Nucleus accumbens (tissue), 56 donors: Measurements from ENCODE around the gene TOP3B.

Source experiments
- DNase-seq, 56 donors: peaks; one replicate each; lab custom pipeline; 2025; lab: John Stamatoyannopoulos, UW

Gene TOP3B

DNA sequence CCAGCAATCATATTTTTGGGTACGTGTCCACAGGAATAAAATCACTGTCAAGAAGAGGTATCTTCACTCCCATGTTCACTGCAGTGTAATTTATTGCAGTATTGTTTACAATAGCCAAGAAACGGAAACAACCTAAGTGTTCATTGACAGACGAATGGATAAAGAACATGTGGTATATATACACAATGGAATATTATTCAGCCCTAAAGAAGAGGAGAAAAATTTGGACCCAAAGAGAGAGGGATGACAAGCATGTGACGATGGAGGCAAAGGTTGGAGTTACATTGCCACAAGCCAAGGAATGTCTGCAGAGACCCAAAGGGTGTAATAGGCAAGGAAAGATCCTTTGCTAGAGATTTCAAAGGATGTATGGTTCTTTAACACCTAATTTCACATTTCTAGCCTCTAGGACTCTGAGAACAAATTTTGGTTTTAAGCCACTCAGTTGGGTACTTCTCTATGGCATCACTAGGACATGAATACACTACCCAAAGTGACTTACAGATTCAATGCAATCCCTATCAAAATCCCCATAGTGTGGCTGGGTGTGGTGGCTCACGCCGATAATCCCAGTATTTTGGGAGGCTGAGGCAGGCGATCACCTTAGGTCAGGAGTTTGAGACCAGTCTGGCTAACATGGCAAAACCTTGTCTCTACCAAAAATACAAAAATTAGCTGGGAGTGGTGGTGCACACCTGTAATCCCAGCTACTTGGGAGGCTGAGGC lies 31.1 kb upstream of the TOP3B start:
- no peak for DNase-seq

DNA sequence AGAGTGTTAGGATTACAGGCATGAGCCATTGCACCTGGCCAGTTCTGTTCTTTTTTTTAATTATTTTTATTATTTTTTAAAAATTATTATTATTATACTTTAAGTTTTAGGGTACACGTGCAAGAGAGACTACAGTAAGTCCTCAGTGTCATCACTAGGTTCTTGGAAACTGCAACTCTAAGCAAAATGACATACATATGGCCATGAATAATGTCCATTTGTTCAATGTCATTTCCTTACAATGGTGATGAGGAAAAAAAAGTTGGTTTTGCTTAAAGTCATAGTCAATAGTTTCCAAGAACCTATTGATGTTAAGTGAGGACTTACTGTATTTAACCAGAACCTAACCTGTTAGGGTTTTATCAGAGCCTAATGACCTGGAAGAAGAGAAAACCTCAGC lies 29.4 kb upstream of the TOP3B start:
- DNase-seq: no peak

DNA sequence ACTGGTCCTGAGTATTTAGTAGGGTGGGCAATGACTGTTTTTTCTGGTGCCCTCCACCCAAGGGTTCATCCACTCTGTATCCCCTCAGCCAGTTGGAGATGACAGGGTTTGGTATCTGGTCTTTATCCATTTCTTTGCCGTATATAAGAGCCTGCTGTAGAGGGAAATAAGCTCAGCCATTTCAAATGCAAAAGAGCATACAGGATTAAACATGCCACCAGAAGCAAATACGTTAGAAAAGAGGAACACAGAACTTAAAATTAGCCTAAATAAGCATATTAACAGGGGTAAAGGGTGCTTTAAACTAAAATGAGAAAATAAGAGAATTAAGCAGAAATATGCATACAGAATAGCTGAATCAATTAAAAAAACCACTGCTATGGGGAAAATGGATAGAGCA lies 27.8 kb upstream of the TOP3B start:
- no peak for DNase-seq

DNA sequence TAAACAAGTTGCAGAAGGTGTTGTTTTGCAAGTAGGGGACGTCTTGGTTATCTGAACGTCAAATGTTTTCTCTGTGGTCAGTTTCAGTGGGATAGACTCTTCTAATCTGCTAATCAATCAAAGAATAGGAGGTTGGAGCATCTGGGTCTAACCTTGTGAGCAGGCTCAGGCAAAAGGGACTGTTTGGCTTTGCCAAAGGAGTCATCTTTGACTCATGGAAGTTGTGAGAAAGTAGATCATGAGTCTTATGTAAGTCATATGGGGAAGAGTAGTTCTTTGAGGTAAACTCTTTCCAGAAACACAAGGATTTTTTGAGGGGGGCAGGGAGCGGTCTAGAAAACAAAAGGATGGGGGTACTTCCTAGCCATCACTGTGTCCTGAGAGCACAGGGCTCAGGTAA lies 27.1 kb upstream of the TOP3B start:
- no peak for DNase-seq

DNA sequence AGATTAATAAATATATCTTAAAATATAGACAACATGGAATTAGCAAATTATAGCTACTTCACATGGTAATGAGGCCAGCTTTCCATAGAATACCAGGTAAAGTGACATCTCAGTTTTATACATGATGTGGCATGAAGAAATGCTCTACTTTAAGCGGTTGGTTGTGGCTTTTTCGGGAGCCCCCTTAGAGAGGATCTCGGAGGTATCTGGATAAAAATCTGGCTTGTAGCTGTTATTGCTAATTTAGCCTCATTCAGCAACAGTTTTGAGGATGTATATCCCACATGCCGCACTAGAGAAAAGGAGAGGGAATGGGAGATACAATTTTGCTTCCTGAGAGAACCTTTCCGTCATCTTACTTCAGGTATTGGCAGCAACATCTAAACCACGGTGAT lies 24.0 kb upstream of the TOP3B start:
- DNase-seq: no peak

DNA sequence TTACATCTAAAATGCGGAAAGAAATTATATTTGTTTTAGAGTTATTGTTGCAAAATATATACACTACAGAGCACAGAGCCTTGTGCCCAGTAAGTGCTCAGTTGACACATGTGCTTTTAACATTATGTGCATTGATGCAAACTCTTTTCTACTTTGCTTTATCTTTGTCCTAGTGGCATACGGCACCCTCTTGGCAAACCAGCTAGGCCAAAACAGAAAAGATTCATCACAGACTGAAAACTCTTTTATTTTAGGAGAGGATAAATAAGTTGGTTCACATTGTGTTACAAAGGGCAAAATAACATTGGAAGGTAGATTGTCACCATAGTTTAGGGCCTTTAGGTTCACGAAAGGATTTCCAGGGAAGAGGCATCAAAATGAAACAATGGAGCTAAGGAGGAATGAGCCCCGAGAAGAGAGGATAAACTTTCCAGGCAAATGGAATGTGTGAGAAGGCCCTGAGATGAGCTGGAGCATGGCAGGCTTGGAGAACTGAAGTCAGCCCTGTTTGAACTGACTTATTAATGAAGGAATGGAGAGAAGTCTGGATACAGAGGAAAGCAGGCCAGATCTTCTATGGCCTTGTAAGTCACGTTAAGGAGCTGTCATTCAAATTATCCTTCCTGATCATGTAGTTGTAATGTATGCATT lies 23.5 kb upstream of the TOP3B start:
- no peak for DNase-seq

DNA sequence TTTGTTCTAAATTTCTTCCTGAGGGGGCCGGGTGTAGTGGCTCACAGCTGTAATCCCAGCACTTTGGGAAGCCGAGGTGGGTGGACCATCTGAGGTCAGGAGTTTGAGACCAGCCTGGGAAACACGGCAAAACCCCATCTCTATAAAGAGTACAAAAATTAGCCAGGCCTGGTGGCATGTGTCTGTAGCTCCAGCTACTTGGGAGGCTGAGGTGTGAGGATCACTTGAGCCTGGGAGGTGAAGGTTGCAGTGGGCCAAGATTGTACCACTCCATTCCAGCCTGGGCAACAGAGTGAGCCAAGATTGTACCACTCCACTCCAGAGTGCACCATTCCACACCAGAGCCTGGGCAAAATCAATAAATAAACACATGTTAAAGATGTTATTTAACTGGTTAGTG lies 20.6 kb upstream of the TOP3B start:
- no peak for DNase-seq

DNA sequence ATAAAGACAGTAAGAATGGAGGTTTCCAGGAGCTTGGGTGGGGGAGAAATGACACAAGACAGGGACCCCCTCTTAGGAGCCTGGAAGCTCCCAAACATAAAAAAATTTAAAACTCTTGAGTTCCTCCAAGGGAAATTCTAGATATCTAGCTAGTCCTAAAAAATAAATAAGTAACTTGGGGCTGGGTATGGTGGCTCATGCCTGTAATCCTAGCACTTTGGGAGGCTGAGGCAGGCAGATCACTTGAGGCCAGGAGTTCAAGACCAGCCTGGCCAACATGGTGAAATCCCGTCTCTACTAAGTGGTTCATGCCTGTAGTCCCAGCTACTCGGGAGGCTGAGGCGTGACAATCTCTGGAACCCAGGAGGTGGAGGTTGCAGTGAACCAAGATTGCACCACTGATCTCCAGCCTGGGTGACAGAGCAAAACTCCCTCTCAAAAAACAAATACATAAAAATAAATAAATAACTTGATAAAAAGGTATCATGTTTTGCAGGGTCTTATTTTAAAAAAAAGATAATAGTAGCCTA lies 20.0 kb upstream of the TOP3B start:
- DNase-seq: no peak

DNA sequence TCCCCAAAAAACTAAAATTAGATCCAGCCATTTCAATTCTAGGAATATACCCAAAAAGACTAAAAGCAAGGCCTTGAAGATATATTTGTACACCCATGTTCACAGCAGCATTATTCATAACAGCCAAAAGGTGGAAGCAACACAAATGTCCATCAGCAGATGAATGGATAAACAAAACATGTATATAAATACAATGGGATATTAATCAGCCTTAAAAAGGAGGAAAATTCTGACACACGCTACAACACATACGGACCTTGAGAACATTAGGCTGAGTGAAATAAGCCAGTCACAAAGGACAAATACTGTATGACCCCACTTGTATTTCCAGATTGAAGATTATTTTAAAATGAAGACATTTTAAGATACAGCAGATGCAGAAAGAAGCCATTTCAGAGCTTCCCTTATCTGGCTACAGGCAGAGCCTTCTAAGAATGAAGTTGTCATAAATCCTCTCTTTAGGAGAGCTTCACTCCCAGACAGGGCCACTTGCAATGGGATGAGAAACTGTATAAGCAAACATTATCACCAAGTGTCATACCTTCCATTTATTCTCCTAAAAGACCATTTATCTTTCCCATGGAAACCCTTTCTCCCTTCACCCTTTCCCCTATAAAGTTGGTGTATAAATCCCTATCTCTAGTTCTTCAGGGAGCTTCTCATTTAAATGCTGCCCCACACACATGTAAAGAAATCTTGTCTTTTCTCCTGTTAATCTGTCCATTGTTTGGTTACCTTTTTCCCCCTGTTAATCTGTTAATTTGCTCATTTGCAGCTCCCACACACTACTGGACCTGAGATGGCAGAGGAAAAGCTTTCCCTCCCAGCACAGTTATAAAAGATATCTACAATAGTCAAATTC lies 19.3 kb upstream of the TOP3B start:
- DNase-seq: no peak

DNA sequence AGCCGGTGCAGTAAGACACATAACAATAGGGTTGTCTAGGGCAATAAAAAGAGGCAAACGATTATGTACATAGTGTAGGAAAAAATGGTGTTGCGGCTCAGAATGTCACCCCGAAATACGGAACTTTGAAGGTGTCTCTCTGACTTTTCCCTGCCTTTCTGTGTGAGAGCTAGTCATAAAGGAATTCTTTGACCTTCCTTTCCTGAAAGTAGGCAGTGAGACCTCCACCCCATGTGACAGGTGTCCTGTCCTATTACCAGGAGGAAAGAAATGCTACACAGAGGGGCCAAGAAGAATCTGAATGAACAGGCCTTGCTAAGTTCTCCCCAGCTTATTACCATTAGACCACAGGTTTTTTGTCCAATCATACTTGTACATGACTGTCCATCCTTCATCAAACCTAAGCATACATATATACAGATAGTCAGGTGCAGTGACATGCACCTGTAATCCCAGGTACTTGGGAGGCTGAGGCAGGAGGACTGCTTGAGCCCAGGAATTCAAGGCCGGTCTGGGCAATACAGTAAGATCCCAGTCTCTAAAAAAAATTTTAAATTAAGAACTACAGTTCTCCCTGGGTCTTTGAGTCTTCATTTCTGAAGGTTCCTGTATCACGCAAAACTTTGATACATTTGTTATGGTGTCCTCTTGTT lies 16.1 kb upstream of the TOP3B start:
- no peak for DNase-seq

DNA sequence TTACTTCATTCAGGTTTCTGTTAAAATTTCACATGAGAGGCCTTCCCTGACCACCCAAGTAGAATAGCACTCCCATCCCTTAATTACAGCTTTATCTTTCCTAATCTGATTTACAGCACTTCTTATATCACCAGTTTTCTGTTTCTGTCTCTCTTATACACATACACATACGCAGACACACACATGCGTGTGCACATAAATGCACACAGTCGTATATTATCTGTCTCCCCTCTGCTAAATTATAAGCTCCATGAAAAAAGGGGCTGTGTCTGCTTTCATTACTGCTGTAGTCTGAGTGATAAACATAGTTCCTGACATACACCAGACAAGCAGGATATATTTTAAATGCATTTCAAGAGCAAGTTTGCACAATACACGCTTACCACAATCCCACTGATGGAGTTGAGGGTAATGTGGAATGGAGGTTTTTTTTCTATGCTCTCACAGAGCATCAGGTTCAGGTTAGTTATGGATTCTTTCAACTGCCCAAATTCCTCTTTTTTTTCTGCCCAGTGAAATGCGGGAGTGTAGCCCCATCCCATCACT lies 13.7 kb upstream of the TOP3B start:
- DNase-seq: no peak

DNA sequence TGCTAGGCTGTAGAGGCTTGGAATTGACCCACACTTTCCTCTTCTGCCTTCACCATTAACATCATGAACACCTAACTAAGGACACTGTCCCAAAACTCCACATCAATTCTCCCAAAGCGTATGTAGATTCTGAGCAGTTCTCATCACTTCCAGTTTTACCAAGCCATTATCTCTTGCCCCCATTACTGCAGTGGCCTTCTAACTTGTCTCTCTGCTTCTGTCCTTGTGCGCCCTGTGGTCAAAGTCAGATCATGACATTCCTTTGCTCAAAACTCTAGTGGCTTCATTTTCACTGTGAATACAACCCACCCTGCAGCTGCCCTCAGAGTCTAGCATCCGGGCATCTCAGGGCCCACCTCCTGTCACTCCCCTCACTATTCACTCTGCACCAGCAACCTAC lies 13.1 kb upstream of the TOP3B start:
- no peak for DNase-seq

DNA sequence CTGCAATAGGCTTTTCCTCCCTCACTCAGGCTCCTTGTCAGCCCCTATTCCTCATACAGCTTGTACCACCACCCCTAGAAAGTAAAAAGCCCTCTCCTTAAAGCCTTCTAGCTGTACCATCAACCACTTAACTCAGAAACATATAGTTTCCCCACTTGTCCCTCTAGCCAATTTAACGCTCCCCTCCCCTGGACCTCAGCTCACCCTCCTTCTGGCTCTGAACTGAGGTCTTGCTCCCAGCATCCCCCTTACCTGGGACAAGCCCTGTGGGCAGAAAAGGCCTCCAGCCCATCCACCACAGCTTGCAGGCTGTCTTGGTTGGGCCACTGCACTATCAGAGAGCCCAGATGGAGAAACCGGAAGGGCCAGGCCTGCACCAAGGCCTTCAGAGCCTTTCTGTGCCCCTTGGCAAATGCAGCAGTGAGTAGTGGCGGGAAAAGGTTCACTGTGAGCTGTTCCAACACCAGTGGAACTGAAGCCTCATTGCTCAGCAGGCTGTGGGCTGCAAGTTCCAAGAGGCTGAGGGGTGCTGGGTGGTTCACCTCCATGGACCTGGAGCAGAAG lies 12.4 kb upstream of the TOP3B start:
- no peak for DNase-seq

DNA sequence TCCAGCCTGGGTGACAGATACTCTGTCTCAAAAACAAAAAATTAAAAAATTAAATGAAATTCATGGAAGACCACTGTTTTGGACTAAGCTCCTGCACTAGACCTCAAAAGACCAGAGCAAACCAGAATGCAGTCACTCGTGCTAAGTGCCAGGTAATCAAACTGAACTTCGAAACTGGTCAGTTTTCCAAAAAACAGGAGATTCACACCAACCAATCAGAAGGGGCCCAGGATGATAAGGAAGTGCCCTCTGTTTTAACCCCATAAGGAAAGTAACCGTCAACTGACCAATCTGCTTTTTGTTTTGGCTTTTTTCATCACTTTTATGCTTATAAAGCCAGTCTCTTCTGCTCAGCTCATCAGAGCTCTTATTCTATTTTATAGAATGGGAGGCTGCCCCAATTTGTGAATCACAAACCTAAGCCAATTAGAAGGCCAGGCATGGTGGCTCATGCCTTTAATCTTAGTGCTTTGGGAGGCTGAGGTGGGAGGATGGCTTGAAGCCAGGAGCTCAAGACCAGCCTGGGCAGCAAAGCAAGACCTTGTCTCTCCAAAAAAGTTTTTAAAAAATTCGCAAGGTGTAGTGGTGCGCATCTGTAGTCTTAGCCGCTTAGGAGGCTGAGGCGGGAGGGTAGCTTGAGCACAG lies 10.1 kb upstream of the TOP3B start:
- DNase-seq: no peak

DNA sequence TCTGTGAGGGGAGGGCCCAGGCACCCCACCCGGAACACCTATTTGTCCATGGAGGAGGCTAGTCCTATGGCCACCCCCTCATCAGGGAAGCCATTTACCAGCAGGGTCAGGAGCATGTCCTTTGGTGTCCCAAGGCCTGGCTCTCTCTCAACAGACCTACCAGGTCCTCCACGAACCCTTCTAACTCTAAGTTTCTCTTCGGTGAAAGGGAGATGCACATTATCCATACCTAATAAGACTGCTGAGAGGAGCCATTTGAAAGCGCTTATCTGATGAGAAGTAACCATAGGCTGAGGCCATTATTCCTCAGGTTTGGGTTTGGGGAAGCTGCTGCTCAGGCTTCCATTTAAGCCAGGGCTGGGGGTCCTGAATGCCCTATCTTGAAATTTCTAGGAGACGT lies 9.2 kb upstream of the TOP3B start:
- no peak for DNase-seq

DNA sequence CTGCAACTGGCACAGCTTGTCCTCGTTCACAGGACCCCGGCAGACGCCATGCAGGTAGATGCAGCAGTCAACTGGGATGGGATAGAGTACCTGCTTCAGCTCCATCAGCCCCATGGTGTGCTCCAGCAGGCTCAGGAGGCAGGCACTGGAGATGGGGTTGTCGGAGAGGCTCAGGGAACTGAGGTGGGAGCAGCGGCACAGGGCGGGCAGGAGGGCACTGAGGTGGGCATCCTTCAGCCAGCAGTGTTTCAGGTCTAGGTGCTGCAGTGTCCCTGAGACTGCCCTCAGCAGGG lies 8.7 kb upstream of the TOP3B start:
- no peak for DNase-seq

DNA sequence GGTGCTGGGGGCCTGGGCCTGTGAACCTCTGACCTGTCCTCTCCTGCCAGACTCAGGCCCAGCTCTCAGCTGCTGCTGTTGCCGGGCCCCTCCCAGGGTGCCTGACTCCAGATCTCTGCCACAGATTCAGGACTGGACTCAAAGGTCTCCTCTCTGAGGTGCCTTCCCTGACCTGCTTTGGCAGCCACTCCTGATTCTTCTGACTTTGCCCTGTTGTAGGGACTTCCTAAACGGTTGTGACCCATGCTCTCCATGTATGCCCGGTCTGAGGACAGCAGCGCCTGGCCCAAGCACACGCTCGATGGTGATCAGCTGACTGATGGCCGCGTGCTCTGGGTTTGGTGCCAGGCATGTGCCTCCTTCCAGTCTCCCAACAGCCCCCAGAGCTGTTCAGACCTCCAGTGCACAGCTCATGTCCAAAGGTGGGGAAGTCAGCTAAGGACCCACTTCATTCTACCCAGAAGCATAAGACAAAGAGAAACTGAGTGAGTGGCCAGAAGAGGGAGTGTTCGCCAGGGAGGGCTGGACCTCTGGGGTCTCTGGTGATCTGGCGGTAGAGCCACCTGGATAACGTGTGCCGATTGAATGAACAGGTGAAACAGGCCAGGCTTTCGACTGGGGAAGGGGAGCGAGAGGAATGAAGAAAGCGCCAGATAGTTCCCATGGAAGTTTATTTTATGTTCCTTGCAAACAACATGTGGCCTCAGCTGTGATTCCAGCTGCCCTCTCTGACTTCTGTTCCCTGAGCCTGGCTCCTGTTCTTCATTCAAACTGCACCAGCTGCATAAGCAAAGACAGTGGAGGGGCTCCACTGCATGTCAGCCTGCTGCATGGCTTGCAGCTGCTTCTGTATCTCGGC lies 8.1 kb upstream of the TOP3B start:
- DNase-seq: no peak

DNA sequence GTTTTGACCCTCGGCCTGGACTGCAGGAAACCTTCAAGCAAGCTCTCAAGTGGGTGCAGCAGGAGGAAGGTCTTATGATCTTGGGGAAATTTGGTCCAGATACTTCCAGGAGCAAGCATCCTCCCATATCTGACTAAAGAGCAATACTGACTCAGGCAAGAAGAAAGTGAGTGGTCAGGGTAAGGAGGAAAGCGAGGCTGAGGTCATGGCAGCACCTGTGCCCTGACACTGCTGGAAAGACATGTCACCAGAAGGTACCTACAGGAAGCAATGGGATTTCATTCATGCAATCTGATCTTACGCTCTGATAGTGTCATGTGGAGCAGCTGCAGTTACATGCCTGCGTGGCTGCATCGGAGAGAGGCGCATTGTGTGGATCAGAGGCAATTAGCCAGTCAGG lies 6.5 kb upstream of the TOP3B start:
- DNase-seq: no peak

DNA sequence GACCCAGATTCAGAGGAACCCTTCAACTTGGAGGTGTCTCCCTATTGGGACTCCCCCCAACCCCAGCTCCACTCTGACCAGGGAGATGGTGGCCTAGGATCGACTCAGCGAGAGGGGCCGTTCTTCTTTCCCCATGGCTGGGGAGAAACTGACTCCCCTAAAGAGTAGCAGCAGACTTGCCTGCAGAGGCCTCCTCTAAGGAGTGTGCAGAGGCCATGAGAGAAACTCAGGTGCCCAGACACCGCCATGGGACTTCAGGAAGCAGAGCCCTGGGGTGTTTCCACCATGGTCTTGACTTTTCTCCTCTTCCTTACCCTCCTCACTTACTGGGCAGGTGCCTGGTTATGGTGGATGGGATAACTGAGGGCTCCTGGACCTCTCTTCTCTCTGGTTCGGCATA lies 2.6 kb upstream of the TOP3B start:
- no peak for DNase-seq
